HL-60/S4 treated with retinoic acid at 250 ng/mL for 4 days and 3 days (cell line): ENCODE measurements around the gene PCSK6.
"Not testable (repeated sequence)": the region's sequence is repeated elsewhere in the genome, so short reads cannot be mapped to it uniquely, and the experiment has no call there.

ENCODE experiments used
- in situ Hi-C: fragments of 300-500 bp; cut with MboI; formaldehyde crosslinking; loops from 2 replicates; pipeline ENCODE4 v1.7.0; 2022; ENCODE audit warnings: low sequenced_read_pairs

The PCSK6 gene

DNA sequence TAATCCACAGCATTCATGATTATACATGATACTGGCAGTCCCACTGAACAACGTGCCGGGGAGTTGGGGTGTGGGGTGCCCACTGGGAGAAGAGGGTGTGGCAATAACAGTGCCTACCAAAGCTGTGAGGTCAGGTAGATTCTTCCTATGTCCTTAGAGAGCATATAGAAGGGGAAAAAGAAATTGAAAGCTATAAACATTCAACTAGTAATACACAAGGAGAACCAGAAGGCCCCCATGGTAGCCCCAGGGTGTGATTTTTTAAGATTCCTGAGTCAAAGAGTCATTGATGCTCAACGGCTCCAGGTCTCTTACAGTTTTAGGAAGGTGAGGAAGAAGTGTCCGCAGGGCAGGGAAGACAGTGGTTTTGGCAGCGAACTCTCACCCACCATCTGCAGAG, 25.8 kb downstream of the PCSK6 start:
- in situ Hi-C loops: not testable (repeated sequence)

GRCh38 chr15:101463270-101463669, 26.2 kb downstream of the PCSK6 start:
- in situ Hi-C loops: no loop called here

DNA sequence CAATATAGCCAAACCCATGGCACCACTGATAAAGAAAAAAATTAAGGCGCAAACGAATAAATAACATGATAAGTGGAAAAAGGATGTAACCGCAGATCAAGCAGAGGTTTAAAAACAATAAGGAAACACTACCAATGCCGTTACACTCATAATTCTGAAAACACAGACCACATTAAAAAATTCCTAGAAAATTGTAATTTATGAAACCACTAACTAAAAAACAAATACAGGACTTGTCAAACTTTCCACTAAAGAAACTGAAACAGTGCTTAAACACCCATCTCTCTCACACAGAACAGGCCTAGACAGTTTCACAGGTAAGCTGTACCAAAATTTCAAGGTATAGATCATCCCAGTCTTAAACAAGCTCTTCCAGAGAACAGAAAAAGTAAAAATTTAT, 28.4 kb downstream of the PCSK6 start:
- in situ Hi-C loops: no loop called here

- in situ Hi-C loops: no loop called here
Observed at GRCh38 chr15:101459579-101460300, 29.8 kb downstream of the PCSK6 start.

- in situ Hi-C loops: no loop called here
Observed at GRCh38 chr15:101458908-101459578, 30.5 kb downstream of the PCSK6 start.

DNA sequence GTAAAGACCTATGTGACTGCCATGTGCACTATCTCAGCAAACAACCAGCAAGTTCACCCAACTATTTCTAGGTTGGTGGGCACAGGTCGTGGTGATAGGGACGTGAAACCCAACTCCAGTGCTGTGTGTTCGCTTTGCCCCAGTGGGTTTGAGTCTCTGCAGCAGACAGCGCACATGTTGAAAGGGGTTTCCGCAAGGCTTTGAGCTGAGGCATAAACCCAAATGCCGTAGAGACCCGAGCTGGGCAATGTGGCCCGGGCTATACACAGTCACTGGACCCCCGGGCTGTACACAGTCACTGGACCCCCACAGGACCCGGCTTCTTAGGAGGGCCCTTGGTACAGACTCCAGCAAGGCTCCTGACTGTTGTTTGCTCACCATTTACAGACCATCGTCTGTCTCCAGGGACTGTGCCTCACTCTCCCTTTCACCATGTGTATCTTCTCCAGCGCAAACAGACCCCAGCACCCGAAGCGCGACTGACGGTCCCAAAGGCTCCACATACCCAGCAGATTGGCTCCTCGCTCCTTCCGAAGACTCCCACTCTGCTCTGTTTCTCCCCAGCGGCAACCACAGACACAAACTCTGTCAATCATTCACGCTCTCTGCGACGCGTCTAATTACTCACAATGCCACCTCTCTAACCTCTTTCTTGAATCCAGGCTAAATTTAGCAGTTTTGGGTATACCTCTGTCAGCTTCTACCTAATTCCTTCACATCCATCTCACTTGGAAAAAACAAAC, 31.2 kb downstream of the PCSK6 start:
- in situ Hi-C loops: no loop called here

DNA sequence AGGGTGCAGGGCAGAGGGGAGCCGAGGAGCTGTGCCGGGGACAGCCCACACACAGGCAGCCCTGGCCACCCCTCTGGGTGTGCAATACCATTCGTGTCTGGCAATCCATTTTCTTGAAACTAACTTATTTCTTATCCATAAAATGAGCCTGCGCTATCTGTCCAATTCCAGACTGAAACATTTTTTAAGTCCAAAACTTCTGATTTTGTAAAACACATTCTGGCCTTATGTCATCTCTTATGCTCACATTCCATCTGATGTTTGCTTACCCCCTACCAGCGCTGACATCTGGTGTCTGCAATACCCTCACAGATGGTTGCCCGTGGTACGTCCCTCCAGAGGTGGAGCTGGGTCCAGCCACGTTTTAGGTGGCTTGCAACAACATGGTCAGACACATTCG, 31.8 kb downstream of the PCSK6 start:
- in situ Hi-C loops: no loop called here

- in situ Hi-C loops: no loop called here
Observed at GRCh38 chr15:101456057-101456739, 33.3 kb downstream of the PCSK6 start.

- in situ Hi-C loops: no loop called here
Observed at GRCh38 chr15:101455291-101456025, 34.0 kb downstream of the PCSK6 start.

DNA sequence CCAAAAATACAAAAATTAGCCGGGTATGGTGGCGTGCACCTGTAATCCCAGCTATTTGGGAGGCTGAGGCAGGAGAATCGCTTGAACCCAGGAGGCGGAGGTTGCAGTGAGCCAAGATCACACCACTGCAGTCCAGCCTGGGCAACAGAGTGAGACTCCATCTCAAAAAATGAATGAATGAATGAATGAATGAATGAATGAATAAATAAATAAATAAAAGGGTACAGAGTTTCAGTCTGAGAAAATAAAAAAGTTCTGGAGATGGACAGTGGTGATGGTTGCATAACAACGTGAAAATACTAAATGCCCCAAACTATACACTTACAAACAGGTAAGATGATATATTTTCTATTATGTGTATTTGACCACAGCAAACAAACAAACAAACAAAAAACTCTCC, 34.7 kb downstream of the PCSK6 start:
- in situ Hi-C loops: not testable (repeated sequence)

- in situ Hi-C loops: no loop called here
Observed at GRCh38 chr15:101454365-101454764, 35.1 kb downstream of the PCSK6 start.

DNA sequence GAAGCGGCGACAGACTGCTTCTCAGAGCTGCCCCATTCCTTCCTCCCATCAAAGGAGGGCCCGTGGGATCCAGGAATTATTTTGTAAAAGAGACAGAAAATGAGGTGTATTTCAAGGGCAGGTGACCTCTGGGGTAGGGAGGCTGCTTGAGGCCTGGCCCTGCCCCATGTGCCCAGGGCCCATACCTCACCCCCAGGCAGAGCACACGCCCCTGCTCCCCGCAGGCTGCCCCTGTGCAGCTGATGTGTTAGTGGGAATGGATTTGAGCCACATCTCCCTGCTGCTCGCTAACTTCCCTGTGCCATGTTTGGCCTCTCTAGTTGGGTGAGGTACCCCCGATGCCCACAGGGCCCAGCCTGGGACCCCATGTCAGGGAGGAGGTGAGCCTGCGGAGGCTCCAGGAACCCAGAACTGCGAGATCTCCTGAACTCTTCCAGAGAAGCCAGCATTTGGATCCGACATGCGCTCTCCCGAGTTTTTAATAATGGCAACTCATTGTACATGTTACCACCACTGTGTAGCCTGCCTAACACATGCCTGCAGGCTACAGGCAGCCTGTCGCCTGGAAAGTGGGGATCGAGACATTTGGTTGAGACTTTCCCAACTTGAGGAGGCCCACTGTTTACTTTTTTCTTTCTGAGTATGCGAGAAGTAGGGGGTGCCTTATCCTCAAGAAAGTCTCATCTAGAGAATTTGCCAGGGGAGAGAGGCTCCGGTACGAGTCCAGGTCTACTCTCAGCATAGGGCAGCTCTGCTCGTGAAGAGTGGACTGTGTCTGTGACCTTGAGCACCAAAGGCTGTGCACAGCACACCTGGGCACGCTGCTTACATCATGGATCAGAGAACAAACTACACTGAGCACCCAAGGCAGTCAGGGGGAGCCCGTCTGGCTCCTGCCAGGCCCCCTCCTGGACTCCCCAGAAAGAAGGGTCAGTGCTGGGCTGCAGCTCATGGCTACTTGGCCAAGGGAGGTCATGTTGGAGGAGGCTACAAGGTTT, 36.1 kb downstream of the PCSK6 start:
- in situ Hi-C loops: no loop called here

- in situ Hi-C loops: no loop called here
Observed at GRCh38 chr15:101452572-101452971, 36.9 kb downstream of the PCSK6 start.

DNA sequence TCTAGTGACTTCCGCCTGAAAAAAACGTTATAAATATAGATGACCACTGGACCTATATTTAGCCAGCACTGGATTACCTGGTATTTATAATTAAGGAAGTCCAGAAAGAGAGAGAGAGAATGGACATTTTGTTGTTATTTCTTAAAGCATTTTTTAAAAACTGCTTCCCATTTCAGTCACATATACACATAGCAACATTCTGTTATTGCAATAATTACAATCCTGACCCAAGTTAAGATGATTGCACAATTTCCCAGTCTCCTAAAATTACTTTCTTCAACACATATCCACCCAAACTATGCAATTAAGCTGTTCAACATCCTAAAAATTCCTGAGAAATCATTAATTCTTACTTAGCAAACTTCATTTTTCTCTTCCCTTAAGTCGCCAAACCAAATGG, 37.7 kb downstream of the PCSK6 start:
- in situ Hi-C loops: no loop called here

GRCh38 chr15:101451266-101451799, 38.2 kb downstream of the PCSK6 start:
- in situ Hi-C loops: no loop called here

DNA sequence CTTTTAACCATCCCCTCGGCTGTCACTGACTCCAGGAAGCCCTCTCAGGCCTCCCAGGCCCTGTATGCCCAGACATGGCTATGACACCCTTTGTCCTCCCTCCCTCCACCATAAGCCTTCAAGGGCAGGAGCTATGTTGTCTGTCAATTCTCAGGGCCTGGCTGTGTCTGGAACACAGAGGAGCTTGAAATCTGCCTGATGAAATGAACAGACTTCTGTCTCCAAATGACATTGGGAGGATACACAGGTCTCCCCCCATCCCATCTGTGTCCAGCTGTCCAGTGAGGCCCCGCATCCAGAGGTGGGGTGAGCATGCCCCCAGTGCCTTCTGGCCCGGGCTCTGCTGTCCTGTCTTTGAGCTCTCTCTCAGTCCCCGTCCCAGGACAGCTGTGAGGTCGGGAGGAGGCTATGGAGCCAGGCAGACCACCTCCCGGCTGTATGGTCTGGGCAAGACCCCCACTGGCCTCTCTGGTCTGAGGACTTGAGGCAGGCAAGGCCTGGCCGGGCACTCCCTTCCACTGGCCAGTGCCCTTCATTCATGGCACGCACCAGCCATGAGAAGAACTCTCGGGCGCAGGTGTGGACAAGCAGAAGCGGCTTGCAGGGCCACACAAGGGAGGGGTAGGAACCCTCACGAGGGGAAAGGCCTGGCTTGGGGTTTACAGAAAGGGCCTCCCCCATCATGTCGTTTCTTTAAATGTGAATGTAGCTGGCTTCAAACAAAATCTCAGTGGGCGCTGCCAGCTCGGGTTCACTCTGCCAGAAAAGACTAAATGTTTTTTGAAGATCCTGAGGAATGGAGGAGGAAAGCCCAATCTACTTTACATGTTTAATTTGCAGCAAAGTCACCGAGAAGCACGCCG, 38.9 kb downstream of the PCSK6 start:
- in situ Hi-C loops: no loop called here

- in situ Hi-C loops: no loop called here
Observed at GRCh38 chr15:101449471-101450402, 39.8 kb downstream of the PCSK6 start.
